ENCODE measurements around the gene AMPD1.

DNA sequence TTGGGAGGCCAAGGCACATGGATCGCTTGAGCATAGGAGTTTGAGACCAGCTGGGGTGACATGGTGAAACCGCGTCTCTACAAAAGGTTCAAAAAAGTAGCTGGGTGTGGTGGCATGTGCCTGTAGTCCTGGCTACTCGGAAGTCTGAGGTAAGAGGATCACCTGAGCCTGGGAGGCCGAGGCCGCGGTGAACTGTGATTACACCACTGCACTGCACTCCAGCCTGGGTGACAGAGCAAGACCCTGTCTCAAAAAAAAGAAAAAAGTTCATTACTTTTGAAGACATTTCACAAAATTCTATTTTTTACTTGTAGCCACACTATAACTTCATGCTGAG, 23.4 kb downstream of the AMPD1 start:
- TF ChIP-seq, protein P1, sequence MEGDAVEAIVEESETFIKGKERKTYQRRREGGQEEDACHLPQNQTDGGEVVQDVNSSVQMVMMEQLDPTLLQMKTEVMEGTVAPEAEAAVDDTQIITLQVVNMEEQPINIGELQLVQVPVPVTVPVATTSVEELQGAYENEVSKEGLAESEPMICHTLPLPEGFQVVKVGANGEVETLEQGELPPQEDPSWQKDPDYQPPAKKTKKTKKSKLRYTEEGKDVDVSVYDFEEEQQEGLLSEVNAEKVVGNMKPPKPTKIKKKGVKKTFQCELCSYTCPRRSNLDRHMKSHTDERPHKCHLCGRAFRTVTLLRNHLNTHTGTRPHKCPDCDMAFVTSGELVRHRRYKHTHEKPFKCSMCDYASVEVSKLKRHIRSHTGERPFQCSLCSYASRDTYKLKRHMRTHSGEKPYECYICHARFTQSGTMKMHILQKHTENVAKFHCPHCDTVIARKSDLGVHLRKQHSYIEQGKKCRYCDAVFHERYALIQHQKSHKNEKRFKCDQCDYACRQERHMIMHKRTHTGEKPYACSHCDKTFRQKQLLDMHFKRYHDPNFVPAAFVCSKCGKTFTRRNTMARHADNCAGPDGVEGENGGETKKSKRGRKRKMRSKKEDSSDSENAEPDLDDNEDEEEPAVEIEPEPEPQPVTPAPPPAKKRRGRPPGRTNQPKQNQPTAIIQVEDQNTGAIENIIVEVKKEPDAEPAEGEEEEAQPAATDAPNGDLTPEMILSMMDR (IDR thresholded peaks at IDR 0.05) = no peak
- TF ChIP-seq POLR2A (IDR thresholded peaks at IDR 0.05) (no peak), EP300 (IDR thresholded peaks at IDR 0.05) (no peak)

Data from ovary (tissue), 3 donors.